Measurements from ENCODE around the gene STAC2.

DNA sequence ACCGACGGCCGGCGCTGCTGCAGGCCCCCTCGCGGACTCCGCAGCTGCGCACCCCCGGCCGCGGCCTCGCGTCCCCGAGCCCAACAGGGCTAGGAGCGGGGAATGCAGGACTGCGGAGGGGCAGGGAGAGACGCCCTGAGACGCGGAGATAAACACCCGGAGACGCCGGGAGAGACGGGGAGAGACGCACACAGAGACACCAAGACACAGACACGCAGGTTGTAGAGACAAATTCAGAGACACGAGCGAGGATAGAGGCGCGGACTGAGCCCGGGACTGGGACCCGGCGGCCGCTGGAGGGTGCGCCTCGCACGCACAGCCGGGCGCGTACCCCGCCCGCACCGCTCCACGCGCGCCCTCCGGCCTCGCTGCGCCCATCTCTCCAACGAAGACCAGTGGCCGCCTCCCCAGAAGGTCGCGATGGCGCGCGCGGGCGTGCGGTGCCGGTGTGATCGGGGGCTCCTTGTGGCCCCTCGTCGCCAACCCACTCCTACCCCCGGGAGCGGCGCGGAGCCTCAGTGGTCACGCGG lies 902 bp downstream of the STAC2 start:
- TF ChIP-seq CTCF (IDR thresholded peaks at IDR 0.05), result no peak
- no peak for TF ChIP-seq EP300 (IDR thresholded peaks at IDR 0.05)
- TF ChIP-seq POLR2AphosphoS5 (IDR thresholded peaks at IDR 0.05), result no peak
- TF ChIP-seq POLR2A (IDR thresholded peaks at IDR 0.05), result no peak

Measured in upper lobe of left lung (tissue), 4 donors.